NCI-H82 treated with DMSO at 0.1 percent for 48 hours (cell line): ENCODE measurements around the gene SYCP2.
"Not testable (repeated sequence)": the region's sequence is repeated elsewhere in the genome, so short reads cannot be mapped to it uniquely, and the experiment has no call there.

Experiments used
- DNase-seq: peaks from one replicate; lab custom pipeline; 2025; ENCODE audit not compliant: unreplicated experiment; lab: John Stamatoyannopoulos, UW

Gene SYCP2

GRCh38 chr20:59933296-59933848 is at the start of gene SYCP2:
SYCP2 (minus strand) TSS chr20:59933637; CDS start chr20:59922413, 11,224 bp downstream.
- DNase-seq = no peak

- no peak for DNase-seq
Measured at GRCh38 chr20:59983076-59983475, 49.6 kb upstream of the SYCP2 start.

DNA sequence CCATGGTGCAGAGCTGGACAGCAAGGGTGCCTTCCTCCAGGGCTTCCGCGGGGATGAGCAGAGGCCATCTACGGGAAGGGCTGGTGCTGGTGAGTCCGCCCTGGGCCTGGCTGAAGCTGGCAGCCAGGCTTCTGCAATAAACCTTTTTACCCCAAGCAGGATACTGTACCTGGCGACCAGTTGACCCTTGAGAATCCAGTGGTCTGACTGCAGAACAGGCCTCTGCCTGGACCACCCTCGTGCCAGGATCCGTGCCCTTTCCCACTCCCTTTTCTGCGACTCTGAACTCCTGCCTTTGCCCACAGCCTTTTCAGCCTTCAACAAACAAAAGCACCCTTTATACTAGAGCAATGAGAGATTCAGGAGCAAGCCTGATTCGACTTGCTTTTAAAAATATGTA is 43.6 kb upstream of the SYCP2 start:
- no peak for DNase-seq

GRCh38 chr20:59976156-59976782 is 42.8 kb upstream of the SYCP2 start:
- no peak for DNase-seq

GRCh38 chr20:59972037-59972801 is 38.8 kb upstream of the SYCP2 start:
- no peak for DNase-seq

DNA sequence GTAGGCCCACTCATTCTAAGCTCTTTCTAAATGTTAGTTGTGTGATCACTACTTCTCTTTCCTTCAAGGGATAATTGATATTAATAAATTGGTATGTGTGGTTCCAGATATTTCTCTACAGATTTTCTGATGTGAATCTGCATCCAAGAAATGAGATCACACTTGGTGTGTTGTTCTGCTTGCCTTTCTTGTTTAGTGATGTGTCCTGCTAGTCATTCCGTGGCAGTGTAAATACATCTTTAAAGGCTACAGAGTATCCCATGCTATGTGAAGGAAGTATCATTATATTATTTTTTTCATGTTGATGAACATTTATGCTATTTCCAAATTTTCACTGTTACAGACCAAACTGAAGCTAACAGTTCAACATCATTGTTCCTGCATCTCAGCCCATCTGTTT is 38.0 kb upstream of the SYCP2 start:
- no peak for DNase-seq

DNA sequence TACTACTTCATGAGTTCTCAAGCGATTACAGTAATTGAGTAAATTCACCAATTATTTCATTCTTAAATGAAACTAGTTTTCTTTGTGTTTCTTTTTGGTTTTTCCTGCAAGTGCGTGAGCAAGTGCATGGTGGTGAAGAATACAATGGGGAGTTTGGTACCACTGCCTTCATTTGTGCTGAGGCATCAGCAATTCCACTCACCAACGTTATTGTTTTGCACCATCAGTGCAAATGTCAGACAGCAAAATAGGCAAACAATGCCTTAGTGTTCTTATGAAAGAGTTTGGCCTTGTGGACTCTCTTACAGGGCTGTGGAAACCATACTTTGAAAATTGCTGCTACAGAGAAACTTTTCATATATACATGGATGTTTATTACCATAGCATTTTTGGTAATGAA is 33.0 kb upstream of the SYCP2 start:
- DNase-seq = no peak

DNA sequence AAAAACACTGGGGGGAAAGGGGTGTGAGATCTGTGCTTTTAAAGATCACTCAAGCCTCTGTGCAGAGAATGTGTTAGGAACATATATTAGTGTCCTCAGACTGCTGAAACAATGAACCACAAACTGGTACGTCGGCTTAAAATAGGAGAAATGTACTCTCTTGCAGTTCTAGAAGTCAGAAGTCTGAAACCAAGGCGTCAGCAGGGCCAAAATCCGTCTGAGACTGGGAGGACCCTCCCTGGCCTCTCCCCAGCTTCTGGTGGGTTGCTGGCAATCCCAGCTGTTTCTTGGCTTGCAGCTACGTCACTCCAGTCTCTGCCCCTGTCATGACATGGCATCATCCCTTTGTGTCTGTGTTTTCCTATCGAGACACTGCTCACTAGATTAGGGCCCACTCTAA is 28.7 kb upstream of the SYCP2 start:
- no peak for DNase-seq

DNA sequence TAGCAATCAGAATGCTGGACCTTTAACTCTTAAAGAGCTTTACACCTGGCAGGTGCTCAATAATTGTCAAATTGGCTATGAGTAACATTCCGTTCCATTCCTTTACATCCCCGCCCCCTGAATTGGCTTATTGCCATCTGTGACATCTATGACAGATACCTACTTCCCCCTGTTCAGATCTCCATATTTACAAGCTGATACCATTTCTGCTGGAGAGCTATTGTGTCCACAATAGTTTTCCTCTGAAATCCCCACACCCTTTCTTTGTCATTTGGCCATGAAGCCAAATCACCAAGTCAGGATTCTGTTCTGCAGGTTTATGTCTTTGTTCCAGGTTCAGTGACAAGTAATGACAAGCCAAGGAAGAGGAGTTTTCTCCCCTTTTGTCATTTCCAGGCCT is 28.0 kb upstream of the SYCP2 start:
- DNase-seq = no peak

DNA sequence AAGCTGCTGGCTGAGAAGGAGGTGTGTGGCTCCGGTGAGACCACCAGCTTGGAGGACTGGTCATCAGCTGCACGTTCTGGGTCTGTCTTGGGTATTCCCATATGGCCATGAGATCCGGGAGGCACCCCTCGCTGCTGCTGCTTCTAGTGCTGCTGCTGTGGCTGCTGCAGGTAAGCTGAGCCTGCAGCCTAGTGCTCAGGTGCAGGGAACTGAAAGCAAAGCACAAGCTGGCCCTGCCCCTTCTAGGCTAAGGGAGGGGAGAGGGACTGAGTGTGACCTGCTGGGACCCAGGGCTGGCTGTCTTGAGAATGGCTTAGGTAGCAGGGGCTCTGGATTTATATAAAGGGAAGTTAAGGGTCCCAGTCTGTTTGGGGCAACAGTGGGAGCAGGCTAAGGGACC is 25.2 kb upstream of the SYCP2 start:
- no peak for DNase-seq

GRCh38 chr20:59958123-59958522 is 24.7 kb upstream of the SYCP2 start, which contains the start of gene CDH26:
CDH26 (plus strand) TSS chr20:59958423; CDS start chr20:59958727, 304 bp downstream.
- DNase-seq = no peak

DNA sequence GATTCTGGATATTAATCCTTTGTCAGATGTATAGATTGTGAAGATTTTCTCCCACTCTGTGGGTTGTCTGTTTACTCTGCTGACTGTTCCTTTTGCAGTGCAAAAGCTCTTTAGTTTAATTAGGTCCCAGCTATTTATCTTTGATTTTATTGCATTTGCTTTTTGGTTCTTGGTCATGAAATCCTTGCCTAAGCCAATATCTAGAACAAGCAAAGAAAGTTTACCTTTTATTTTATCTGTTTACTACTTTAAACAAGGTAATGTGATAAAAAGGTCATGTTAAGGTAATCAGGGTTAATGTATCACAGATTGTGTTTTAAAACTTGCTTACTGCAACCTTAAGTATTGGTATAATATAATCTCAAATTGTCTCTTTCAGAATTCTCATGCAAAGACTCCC is 24.1 kb upstream of the SYCP2 start:
- DNase-seq = not testable (repeated sequence)

DNA sequence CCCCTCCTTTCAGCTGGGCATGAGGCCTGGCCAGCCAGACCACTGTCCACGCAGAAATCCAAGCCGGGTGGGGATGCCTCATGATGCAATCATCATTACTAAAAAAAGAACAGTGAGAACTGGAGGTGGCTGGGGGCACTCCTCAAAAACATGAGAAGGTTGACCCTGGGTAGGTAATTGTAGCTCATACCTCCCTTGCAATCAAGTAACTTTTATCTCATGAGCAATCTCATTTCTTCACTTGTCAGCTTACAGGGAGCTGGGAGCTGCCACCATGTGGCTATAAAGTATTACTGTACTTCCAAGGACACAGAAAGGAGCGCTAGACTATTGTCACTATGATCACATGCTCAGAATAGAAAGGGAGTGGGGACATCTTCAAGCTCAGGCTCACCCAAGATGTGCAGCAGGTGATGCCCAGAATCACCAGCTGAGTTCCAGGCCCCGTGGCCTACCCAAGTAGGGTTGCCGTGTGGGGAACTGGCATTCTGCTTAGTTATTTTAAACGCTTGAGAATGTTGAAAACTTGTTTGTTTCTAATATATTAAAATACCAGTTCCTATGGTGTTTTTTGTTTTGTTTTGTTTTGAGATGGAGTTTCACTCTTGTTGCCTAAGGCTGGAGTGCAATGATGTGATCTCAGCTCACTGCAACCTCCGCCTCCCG is 21.8 kb upstream of the SYCP2 start:
- DNase-seq = peak; percentile 54

DNA sequence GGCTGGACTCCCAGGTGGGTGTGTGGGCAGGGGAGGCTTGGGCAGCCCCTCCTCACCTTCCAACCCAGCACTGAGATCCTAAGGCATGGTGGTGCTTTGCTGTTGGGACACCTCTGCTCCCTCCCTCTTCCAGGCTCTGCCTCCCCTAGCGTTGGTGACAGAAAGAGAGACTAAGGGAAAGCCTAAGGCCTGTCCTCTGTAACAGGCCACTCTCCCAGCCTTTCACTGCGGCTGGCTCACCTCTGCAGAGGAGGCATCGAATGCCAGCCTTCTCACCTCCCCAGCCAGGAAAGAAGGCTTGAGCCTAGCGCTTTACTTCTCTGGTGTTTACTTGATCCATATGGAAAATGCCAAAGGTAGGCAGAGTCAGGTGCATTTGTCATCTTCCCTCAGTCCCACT is 21.3 kb upstream of the SYCP2 start:
- DNase-seq = no peak

- DNase-seq = no peak
Measured at GRCh38 chr20:59949911-59950310, 16.5 kb upstream of the SYCP2 start.

DNA sequence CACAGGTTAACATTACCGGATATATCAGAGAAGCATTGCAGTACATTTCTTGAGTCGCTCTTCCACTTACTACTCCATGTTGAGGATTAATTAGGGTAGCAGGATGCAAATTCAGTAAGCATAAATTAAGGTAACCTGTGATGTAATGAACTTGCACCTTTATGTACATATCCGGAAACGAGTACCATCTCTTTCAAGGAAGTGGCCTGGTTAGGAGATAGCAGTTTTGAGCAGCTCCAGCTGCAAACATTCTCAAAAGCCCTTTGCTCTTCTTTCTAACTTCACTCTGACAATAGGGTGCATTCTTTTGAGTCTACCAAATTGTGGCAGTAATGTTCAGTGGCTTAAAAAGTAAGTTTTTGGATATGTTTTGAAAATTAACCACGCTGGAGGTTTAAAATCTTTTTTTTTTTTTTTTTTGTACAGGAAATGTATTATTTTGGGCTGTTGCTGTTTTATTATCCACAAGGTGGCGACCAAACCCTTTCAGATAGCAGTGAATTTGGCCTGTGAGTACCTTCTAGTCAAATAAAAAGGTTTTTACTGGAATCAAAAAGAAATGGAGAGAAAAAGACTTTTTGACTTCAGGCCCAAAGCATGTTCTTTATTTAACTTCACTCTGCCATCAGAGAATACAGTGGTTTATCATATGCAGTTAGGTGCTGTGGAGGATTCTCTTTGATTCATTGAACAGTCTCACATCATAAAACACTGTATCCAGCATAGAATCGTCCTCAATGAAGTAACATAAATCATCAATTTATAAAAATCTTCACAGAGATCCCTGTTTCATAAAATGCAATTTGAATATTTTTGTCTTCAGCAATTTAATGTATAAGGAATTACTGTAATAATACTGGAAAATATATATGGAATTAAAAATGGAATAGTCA is 15.6 kb upstream of the SYCP2 start:
- DNase-seq = no peak

DNA sequence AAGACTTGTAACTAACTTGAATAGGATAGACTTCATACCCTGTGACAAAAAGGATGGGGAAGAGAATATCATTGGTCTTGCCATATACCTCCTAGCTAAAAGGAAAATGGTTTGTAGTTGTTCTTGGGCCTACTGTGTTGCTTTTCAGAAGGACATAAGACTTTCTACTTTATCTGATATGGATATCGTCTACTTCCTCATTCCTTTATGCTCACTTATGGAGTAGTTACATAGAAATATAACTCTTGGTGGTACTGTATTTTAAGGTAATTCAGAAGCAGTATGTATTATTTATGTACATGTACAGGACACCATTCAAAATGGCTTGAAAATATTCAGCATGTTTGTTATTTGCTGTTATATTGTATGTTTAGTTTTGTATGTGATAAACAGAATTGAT is 14.8 kb upstream of the SYCP2 start:
- no peak for DNase-seq

DNA sequence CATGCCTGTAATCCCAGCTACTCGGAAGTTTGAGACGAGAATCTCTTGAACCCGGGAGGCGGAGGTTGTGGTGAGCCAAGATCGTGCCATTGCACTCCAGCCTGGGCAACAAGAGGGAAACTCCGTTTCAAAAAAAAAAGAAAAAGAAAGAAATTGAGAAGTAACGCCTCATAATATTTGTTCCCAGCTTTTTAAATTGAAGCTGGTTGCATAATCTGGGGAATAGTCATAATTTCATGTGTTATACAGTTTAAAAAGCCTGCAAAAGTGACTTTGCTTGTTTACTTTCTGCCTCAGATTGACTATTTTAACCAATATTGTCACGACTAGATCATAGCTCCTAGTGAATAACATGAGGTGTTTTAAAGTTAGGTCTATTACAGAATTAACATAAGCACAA is 13.9 kb upstream of the SYCP2 start:
- no peak for DNase-seq

GRCh38 chr20:59945731-59946130 is 12.3 kb upstream of the SYCP2 start:
- DNase-seq = no peak

- DNase-seq = no peak
Measured at GRCh38 chr20:59945175-59945574, 11.7 kb upstream of the SYCP2 start.

GRCh38 chr20:59944726-59945125 is 11.3 kb upstream of the SYCP2 start:
- no peak for DNase-seq
